GM18502 (cell line): ENCODE data around the gene SPRTN.

ENCODE experiments used
- ATAC-seq: cut with Tn5 transposase; IDR thresholded peaks from one replicate; pipeline ENCODE4 v1.9.1; 2021; ENCODE audit warnings: mild to moderate bottlenecking; ENCODE audit not compliant: unreplicated experiment, poor library complexity

Gene SPRTN

DNA sequence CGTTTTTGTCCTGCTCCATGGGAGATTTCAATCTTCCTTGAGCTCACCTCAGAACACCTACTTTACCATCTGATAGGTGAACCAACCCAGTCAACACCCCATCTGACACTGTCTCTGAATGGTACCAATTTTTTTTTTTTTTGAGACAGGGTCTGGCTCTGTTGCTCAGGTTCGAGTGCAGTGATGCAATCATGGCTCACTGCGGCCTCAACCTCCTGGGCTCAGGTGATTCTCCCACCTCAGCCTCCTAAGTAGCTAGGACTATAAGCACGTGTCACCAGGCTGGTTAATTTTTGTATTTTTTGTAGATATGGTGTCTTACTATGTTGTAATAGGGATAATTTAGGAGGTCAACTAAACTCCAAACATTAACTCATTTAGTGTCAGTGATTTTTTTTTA, 36.3 kb downstream of the SPRTN start:
- ATAC-seq, result no peak

DNA sequence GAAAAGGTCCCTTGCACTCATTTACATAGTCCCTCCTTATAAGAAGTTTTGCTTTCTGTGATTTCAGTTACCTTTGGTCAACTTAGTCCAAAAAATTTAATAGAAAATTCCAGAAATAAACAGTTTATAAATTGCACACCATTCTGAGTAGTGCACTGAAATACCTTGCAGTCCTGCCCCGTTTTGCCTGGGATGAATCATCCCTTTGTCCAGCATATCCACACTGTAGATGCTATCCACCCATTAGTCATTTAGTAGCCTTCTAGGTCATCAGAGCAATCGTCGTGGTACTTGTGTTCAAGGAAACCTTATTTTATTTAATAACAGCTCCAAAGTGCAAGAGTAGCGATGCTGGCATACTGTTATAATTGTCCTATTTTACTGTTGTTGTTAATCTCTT, 38.0 kb downstream of the SPRTN start:
- ATAC-seq, result no peak

DNA sequence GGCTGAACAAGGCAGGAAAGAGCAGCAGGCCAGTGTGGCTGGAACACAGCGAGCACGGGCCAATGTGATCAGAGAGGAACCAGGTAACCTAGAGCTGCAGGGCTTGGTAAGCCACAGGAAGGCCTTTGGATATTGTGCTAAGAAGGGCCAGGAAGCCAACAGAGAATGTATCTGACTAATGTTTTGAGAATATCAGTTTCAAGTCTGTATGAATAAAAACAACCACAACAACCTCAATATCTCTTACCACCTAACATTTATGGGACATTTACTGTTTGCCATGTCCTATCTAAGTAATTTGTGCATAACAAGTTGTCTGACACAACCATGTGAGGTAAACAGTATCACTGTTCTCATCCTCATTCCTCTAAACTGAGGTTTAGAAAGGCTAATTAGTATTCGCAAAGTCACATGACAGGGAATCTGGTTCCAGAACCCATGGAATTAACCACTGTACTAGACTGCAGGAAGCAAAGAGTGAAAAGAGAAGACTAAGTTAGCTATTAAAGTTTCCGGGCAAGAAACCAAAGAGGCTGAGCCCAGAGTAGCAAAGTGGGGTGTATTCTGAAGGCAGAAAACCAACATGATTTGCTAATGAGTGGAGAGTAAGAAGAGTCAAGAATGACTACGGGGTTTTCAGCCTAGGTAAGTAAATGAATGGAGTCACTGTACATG, 38.9 kb downstream of the SPRTN start:
- ATAC-seq, result no peak

DNA sequence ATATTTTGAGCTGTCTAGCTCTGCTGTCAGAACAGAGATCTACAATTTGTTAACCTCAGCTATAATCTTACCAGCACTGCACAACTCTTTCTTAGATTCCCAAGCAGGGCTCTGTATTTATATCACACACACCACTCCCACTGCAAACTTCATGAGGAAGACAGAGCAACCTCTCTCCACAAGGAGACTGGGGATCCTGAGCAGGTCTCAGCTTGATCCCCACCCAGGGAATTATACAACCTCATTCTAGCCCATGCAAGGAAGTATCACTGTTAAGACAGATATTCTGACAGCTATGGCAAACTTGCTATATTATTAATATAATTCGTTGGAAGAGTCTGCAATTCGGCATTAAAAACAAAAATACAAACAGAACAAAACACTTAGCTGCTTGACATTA, 43.6 kb downstream of the SPRTN start:
- ATAC-seq, result no peak

DNA sequence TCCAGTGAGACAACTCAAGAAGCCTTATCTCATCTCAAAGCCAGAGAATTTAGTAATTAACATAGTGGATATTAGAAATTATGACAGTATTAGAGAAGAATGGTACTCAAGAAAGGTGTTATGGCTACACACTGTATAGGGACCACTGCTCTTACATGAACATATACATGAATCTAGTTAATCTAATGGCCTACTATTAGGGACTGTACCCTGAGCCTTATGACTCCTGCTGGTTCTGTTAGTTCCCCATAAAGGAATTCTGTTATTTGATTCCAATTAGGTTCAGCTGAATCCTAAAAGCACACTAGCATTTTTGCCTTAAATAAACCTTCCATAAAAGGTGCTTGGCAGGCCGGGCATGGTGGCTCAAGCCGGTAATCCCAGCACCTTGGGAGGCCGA, 44.3 kb downstream of the SPRTN start:
- no peak for ATAC-seq

DNA sequence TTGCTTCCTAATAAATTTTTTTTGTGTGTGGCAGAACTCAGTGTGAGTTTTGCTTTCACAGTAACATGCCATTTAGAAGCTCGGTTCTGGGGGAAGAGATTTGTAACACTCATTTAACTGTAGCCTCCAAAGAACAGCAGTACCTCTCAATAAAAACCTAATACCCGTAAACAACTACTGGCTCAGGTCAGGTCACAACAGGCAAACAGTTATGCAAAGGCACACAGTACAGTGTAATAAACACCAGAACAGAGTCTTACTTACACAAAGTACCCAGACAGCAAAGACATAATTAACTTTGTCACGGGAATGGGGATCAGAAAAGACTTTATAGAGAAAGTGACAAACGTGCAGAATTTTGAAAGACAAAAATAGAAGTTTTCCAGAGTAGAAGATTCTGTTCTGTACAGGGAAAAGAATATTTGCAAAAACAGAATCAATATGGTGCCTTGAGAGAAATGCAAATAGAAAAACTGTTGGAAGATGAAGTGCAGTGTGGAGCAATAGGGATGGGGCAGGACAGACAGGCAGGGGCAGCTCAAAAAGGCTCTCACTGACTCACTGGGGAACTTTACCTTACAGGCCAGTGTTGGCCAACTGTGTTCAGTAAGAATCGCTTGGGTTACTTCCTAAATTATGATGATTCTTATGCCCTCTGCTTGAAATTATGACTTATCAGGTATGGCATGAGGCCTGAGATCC, 45.2 kb downstream of the SPRTN start:
- ATAC-seq, result no peak

DNA sequence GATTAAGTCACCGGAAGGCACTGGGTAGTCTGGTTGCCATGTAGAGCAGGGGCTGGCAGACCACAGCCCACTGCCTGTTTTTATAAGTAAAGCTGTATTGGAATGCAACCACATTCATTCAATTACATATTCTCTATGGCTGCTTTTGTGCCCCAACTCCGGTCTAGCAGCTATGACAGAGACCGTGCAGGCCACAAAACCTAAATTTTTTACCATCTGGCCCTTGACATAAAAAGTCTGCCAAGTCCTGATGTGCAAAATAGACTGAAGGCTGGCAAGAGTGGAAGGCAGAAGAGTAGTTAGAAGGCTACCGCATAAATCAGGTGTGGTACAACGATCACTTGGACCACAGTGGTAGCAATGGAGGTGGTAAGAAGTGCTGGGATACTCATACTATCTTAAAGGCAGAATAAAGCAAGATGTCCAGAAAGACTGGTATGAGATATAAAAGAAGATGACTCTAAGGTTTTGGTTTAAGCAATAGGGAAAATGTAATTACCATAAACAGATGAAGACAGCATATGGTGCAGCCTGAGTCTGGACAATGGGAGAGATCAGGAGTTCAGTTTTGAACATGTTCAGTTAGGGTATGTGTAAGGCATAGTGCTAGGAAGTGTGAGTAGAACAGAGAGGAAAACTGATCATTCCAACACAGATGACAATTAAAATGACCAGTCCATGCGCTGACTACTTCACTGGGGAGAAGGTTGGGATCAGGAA, 46.8 kb downstream of the SPRTN start:
- ATAC-seq, result no peak

DNA sequence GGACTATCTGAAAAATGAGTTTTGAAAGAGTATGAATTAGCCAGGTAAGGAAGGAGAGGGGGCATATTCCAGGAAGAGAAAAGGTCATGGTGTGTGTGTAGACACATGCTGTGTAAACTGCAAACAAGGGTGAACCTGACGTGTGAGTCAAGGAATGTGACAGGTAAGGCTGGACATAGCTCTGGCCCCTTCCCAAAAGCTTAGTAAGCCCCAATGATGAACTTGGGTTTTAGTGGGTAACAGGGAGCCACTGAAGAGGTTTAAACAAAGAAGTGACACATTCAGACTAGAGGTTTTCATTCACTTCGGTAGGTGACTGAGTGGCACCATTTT, 47.3 kb downstream of the SPRTN start:
- no peak for ATAC-seq

DNA sequence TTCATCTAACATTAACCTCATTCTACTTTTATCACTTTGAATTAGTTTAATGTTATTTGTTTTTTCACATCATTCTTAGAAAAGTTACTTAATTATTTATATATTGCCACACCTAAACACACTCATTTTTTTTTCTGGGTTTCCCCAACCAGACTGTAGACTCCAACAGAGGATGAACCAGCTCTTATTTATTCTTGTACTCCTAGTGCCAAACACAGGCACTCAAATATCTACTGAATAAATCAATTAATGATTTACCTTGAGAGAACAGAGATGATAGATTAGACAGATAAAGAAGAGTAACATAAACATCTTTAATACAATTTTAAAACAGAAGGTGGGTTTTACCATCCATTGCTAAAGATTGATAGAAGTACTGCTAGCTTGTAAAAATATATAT, 48.4 kb downstream of the SPRTN start:
- no peak for ATAC-seq

DNA sequence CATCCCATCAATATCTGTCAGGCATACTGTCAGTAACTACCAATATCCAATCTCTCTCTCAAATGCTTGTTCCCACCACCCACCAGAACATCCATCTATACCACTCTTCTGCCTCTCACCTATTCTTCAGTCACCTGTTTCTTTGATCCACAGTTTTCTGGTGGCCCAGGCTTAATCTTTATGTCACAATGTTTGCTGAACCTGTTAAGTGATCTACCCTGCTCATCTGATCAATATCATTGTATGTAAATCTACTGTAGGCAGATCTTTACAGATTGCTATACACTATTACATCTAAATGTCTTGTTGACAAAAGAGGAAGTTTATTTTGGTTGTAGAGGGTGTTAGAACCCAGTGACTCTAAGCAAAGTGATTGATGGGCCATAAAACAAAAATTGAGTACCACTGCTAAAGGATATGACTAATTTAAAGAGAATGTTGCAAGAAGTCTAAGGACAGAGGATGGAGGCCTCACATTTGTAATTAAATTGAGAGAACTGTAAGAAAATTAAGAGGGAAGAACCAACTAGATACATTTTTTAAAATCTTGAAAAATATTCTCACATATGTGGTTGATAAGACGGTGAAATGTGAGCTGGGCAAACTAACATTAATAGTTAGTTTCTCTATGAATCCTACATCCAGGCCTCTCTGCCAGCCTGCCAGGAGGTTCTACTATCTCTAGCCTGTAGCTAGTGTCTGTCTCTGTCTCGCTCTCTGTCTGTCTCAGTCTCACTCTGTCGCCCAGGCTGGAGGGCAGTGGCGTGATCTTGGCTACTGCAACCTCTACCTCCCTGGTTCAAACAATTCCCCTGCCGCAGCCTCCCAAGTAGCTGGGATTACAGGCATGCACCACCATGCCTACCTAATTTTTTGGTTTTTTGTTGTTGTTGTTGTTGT, 49.9 kb downstream of the SPRTN start:
- no peak for ATAC-seq

DNA sequence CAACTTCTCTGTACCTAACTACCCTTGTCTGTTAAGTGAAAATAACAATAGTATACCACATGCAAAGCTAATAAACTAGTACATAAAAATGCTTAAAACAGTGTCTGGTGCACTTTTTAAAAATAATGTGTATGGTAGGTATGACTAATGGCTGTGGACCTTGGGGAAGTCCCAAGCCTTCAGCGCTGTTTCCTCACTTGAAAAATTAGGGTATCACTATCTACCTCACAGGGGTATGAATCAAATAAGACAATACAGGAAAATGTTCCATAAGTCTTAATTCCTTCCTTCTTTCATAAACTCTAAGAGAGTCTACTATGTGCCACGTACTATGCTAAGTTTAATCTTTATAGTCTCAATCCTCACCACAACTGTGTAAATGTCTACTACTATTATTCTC, 52.0 kb downstream of the SPRTN start:
- no peak for ATAC-seq

DNA sequence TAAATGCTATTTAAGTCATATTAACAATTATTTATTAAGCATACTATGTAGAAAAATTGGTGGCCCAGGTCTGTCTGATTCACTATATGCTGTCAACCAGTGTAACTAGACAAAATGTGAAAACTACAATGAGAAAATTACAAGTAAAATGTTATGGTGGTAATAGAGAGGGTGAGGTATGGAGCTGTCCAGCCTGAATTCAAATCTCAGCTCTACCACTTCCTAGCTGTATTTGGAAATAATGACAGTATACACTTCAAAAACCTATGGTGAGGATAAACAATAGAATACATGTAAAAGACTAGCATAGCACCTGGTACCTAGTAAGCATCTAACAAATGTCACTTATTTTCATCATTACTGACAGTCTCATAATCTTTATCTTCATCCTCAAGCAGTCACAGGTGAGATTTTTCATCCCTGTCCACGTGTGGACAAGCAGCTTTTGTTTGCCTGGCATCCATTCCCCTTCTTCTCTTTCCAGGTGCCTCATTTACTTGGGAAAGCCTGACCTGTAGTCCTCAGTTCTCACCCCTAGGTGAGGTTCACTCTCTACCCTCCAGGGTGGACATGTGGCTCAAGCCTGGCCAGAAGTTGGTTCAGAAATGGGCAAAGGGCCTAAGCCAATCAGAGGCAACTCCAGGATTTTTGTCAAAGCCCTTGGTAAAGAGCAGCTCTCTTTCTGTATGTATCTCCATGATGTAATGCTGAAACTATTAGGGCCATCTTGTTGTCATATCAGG, 54.5 kb downstream of the SPRTN start:
- no peak for ATAC-seq

DNA sequence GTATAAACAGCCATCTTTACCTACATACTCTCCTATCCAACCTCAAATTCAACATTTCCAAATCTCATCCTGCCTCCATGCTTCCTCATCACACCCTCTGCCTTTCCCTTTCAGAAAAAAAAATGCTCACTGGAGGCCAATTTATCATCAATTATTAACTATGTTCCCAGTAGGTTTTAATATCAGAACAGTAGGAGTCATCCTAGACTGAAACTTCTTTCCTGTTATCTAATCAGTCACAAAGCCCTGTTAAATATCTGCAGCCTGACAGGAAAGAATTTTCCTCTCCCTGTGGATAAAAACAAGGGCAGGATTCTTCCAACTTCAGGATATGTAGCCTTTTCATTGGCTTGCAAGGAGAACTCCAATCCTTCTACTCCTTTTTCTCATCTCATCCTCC, 55.6 kb downstream of the SPRTN start:
- no peak for ATAC-seq

DNA sequence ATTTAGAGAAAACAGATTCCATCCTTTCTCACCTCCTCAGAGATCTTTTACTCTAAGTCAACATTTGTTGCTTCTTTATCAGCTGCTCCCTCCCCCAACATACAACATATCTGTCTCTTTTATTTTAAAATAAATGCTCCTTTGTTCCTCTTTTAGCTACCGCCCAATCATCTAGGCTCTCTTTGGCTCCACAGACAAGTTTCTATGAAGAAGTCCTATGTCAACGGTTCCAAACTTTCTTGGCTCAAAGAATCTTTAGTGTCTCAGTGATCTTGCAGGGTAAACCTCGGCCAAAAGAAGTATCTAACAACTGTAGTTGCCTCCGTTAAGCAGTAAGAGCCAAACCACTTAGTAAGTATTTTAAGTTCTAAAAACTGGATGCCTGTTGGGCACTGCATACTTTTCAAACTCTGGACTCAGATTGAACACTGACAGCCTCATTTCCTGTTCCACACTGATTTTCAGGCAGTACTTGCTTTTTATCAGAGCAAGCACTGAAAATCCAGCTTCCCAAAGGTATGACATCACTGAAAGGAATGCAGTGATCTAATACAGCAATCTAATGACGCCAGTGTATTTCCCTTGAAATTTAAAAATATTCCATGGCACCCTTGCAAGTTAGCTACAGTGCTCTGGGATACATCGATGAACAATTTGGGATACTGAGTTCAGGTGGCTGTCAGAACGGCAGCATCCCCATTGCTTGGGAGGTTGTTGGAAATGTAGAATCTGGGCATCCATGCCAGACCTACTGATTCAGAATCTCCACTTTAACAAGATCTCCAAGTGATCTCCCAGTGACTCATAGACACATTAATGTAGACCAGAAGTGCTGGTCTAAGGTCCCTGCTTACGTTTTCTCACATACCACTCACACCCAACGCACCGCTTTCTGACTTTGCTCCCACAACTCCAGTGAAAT, 57.2 kb downstream of the SPRTN start:
- no peak for ATAC-seq

DNA sequence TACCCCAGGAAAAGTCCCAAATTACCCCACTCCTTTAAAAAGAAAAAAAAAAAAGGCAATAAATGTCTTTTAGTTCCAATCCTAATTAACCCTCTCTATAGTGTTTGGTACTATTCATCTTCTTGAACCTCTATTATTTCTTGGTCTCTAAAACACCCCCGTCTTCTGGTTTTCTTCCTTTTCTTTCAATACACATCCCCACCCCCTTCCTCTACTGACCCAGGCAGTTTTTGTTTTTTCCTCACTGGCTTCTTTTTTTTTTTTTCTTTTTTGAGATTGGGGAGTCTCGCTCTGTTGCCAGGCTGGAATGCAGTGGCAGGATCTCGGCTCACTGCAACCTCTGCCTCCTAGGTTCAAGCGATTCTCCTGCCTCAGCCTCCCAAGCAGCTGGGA, 57.9 kb downstream of the SPRTN start:
- no peak for ATAC-seq

DNA sequence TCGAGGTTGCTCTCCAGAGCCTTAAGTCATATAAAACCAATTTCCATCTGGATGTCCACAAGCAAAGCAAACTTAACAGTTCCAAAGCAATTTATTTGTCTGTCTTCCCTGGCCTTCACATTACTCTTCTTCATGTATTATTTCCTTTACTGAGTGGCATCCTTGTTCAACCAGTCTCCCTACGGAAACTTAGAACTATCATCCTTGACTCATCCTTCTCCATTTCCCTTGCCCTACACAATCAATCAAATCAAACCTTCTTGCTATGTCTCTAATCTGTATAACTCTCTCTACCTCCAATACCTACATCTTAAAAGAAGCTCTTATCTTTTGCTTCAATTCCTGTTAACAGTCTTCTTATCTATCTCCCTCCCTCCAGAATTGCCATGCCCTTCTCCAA, 58.5 kb downstream of the SPRTN start:
- ATAC-seq, result no peak

DNA sequence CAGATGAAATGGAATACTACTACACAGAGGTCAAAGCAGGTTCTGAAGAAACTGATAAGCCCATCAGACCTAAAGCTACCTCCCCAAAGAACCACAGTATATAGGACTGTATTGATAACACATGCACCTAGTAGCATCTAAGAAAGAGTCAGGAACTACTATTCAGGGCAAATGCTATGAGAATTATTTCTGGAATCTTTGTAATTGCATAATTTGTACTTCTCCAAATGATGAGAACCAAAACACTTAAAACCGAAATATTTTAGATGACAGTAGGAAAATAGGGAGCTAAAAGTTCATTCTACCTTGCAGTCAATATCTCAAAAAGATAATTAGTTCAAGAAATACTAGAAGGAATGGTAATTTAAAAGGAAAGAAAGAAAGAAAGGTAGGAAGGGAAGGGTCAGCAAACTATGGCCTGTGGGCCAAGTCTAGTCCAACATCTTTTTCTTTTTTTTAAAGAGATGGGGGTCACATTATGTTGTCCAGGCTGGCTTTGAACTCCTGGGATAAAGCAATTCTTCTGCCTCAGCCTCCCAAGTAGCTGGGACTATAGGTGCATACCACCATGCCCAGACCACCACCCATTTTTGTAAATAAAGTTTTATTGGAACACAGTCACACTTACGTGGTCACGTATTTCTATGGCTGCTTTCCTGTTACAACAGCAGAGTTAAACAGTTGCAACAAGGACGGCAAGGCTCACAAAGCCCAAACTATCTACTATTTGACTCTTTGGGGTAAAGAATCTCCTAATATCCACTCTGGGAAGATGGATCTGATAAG, 60.0 kb downstream of the SPRTN start:
- ATAC-seq, result no peak

DNA sequence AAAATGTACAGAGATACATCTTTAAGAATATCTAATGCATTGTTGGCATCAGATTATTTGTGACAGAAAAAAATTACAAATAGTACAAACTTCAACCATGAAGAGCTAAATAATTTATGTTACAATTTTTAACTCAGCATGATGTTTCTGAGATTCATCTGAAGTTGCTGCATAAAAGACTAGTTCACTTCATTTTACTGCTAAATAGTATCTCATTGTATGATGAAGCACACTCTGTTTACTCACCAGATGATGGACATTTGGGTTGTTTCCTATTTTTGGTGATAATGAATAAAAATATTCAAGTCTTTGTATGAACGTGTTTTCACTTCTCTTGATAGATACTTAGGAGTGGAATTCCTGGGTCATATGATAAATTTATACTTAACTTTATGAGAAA, 63.4 kb downstream of the SPRTN start:
- no peak for ATAC-seq
